Mesenteric fat pad (tissue), 1 donor: ENCODE measurements around the gene PACC1. TPM values are rescaled to one million over a fixed set of nuclear protein-coding genes. Genes with fewer than 3 reads are reported as not detected.
"Not testable (repeated sequence)": the region's sequence is repeated elsewhere in the genome, so short reads cannot be mapped to it uniquely, and the experiment has no call there.

Experiments used
- DNase-seq: peaks from one replicate; pipeline ENCODE4 v3.0.0-alpha.2; 2020; ENCODE audit warnings: low spot score
- total RNA-seq: library from RNA; stranded (reverse); fragmentation: NEBNext Ultra II Directional; extraction: Animal tissue kit (Norgen Biotek cat#: 25700); gene quantifications from one replicate; pipeline ENCODE4 v1.2.1, GENCODE V29; 2021
- donor health status: DM: yes; HTN: yes; CAD: no.

PACC1 gene
- total RNA-seq, 1 donor from 2014 or later, result 7.4 TPM

GRCh38 chr1:212341090-212341489 lies 73.6 kb downstream of the PACC1 start:
- no peak for DNase-seq

- no peak for DNase-seq
These were observed 85.6 kb downstream of the PACC1 start for GRCh38 chr1:212329105-212329504.

- no peak for DNase-seq
These were observed 86.4 kb downstream of the PACC1 start for GRCh38 chr1:212328248-212328647.

- DNase-seq, result no peak
These were observed 88.1 kb downstream of the PACC1 start for GRCh38 chr1:212326541-212326940.

GRCh38 chr1:212323066-212323465 lies 91.6 kb downstream of the PACC1 start:
- no peak for DNase-seq

GRCh38 chr1:212321031-212321430 lies 93.7 kb downstream of the PACC1 start:
- not testable (repeated sequence) for DNase-seq

GRCh38 chr1:212317916-212318315 lies 96.8 kb downstream of the PACC1 start:
- DNase-seq, result no peak

GRCh38 chr1:212315907-212316306 lies 98.8 kb downstream of the PACC1 start:
- DNase-seq, result no peak

GRCh38 chr1:212315184-212315583 lies 99.5 kb downstream of the PACC1 start:
- DNase-seq, result no peak

Other genes with a start within 250 kb of the PACC1 start
- gene PPP2R5A, start 129.5 kb downstream of the PACC1 start, total RNA-seq, result 59.7 TPM
- 55.7 TPM for gene NENF, start 18.0 kb upstream of the PACC1 start, total RNA-seq
- 113 TPM for gene ATF3, start 193.9 kb upstream of the PACC1 start, total RNA-seq